ENCODE measurements around the gene FOXA2. TPM values are rescaled to one million over a fixed set of nuclear protein-coding genes. Genes with fewer than 3 reads are reported as not detected.

Gene FOXA2
- total RNA-seq, 1 experiment from 2014 or later: 28.0 TPM

GRCh38 chr20:22536141-22536828, 48.1 kb downstream of the FOXA2 start:
- ChIA-PET CTCF (no interaction called here), POLR2A (no interaction called here)
- Histone ChIP-seq H3K9me3 (ENCODE audit: control insufficient read depth, insufficient read depth, low read depth, low read length) (no peaks in the 10 kb centered on the region), H3K4me3 (ENCODE audit: low read depth in 2 of 2, low read length in 2 of 2) (no peak overlapping the region), H3K36me3 (ENCODE audit: control insufficient read depth, insufficient read depth, low read length) (no peaks in the 10 kb centered on the region), H3K27ac (ENCODE audit: low read length) (peak overlapping the region; percentile 34; the same call in 1 of the 2 replicates), H3K4me1 (ENCODE audit: control insufficient read depth, insufficient read depth, low read length) (no peaks in the 10 kb centered on the region), H3K27me3 (ENCODE audit: control insufficient read depth, insufficient read depth, low read length) (no peaks in the 10 kb centered on the region)
- TF ChIP-seq SIN3A (IDR thresholded peaks at IDR 0.05; ENCODE audit: borderline replicate concordance, insufficient read depth, low read depth, low read length) (no peak), POLR2AphosphoS5 (IDR thresholded peaks at IDR 0.05; ENCODE audit: low read depth, low read length) (no peak), REST (IDR thresholded peaks at IDR 0.05; ENCODE audit: insufficient read depth in 1 of 2, low read depth in 2 of 2, low read length in 1 of 2) (no peak), TCF7L2 (IDR thresholded peaks at IDR 0.05; ENCODE audit: low read depth, low read length) (no peak), CTCF (IDR thresholded peaks at IDR 0.05) (no peak)
- DNase-seq (ENCODE audit: low read depth, low spot score): no peak
- BruUV-seq (replicated peaks): no TSS peak
- ATAC-seq: no peak
- in situ Hi-C loops (cut with HindIII; ENCODE audit: low pct_unique_long_range_greater_than_20kb, low sequenced_read_pairs) (no loop called here), intact Hi-C loops (cut with micrococcal nuclease; ENCODE audit: unreplicated experiment) (no loop called here)

GRCh38 chr20:22535483-22535882, 48.9 kb downstream of the FOXA2 start:
- Histone ChIP-seq H3K27me3 (ENCODE audit: control insufficient read depth, insufficient read depth, low read length) (no peaks in the 10 kb centered on the region), H3K36me3 (ENCODE audit: control insufficient read depth, insufficient read depth, low read length) (no peaks in the 10 kb centered on the region), H3K27ac (ENCODE audit: low read length) (no peak overlapping the region), H3K9me3 (ENCODE audit: control insufficient read depth, insufficient read depth, low read depth, low read length) (no peaks in the 10 kb centered on the region), H3K4me1 (ENCODE audit: control insufficient read depth, insufficient read depth, low read length) (no peaks in the 10 kb centered on the region), H3K4me3 (ENCODE audit: low read depth in 2 of 2, low read length in 2 of 2) (no peak overlapping the region)
- no peak for DNase-seq (ENCODE audit: low read depth, low spot score)
- POLR2A ChIA-PET: no interaction called here
- in situ Hi-C loops (cut with HindIII; ENCODE audit: low pct_unique_long_range_greater_than_20kb, low sequenced_read_pairs) (no loop called here), intact Hi-C loops (cut with micrococcal nuclease; ENCODE audit: unreplicated experiment) (no loop called here)
- no peak for TF ChIP-seq TCF7L2 (IDR thresholded peaks at IDR 0.05; ENCODE audit: low read depth, low read length)
- no peak for TF ChIP-seq POLR2AphosphoS5 (IDR thresholded peaks at IDR 0.05; ENCODE audit: low read depth, low read length)
- TF ChIP-seq SIN3A (IDR thresholded peaks at IDR 0.05; ENCODE audit: borderline replicate concordance, insufficient read depth, low read depth, low read length): no peak
- TF ChIP-seq REST (IDR thresholded peaks at IDR 0.05; ENCODE audit: insufficient read depth in 1 of 2, low read depth in 2 of 2, low read length in 1 of 2): no peak
- no peak for TF ChIP-seq CTCF (IDR thresholded peaks at IDR 0.05)
- CTCF ChIA-PET: no interaction called here
- BruUV-seq (replicated peaks): no TSS peak
- no peak for ATAC-seq

All from Panc1 (cell line).